Measurements from ENCODE around the gene ZBTB25. TPM values are rescaled to one million over a fixed set of nuclear protein-coding genes. Genes with fewer than 3 reads are reported as not detected.

Gene ZBTB25
- total RNA-seq, 1 experiment from 2014 or later: 19.0 TPM

DNA sequence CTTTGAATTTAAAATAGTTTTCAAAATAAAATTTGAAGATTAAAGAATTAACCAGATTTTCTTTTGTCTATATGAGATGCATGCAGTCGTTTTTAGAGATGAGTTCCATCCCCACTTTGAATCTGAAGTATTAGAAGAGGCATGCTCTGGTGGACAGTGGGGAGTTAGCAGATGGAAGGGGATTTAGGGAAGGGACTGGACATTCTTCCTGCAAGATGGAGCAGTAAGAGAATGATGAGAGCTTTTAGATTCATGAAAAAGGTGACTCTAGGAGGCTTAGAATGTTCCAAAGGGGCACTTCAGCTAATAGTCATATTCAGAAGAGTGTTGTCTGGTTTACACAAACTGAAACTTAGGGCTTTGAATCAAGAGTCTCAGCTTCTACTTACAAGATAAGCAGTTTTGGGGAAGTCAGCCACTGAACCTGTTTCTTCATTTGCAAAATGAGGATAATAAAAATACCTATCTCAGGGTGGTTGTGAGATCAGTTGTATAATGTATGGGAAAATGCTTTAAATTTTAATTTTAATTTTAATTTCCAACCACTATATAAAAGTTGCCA lies 4.7 kb upstream of the ZBTB25 start:
- intact Hi-C loops (cut with micrococcal nuclease): no loop called here
- peaks cover 18 to 50% of the 10 kb centered on the region in 2 experiments; a peak in 3 of 4 replicates for H3K4me1 ChIP-seq (ENCODE audit: control insufficient read depth in 1 of 2, insufficient read depth in 2 of 2, low read length in 2 of 2)
- DNase-seq (ENCODE audit: low read depth, low spot score): no peak
- no peaks in the 10 kb centered on the region for H3K36me3 ChIP-seq (ENCODE audit: control insufficient read depth in 1 of 2, insufficient read depth in 2 of 2, low read length in 2 of 2)
- H3K79me2 ChIP-seq (ENCODE audit: insufficient read depth, low read length): peaks cover 82% of the 10 kb centered on the region
- BruUV-seq (replicated peaks): no TSS peak
- ChIA-PET RAD21 (ENCODE audit: low non-redundant PET in 1 of 2, low total read pairs in 2 of 2, uncharacterized antibody in 2 of 2, unreplicated experiment in 2 of 2) (no interaction called here), POLR2A (no interaction called here), CTCF (no interaction called here)
- ATAC-seq: no peak
- H3K9me3 ChIP-seq (ENCODE audit: control insufficient read depth in 1 of 2, insufficient read depth in 1 of 2, low read depth in 1 of 2, low read length in 2 of 2): no peaks in the 10 kb centered on the region
- H3K9me2 ChIP-seq (ENCODE audit: insufficient read depth): no peaks in the 10 kb centered on the region
- H3K27me3 ChIP-seq (ENCODE audit: insufficient read depth, low read length): no peaks in the 10 kb centered on the region
- 0 out of 2 replicates have a peak, but pooled peaks cover 3% of the 10 kb centered on the region for H4K20me1 ChIP-seq (ENCODE audit: insufficient read depth)
- H3K4me2 ChIP-seq (ENCODE audit: low read length): no peak overlapping the region
- no peak overlapping the region for H3K4me3 ChIP-seq (replicated peaks in 1 of 2; ENCODE audit: low read depth in 1 of 2, low read length in 2 of 2)
- TF ChIP-seq EGR1 (IDR thresholded peaks at IDR 0.05; ENCODE audit: low read depth) (no peak), TCF7L2 (IDR thresholded peaks at IDR 0.05; ENCODE audit: borderline replicate concordance, extremely low read depth, insufficient read depth, insufficient read length) (no peak), SRF (IDR thresholded peaks at IDR 0.05; ENCODE audit: low read depth) (no peak), EZH2 (IDR thresholded peaks at IDR 0.05) (no peak), FOSL1 (IDR thresholded peaks at IDR 0.05; ENCODE audit: low read depth) (no peak), RAD21 (IDR thresholded peaks at IDR 0.05; ENCODE audit: low read depth) (no peak)
- TF ChIP-seq, protein P1, sequence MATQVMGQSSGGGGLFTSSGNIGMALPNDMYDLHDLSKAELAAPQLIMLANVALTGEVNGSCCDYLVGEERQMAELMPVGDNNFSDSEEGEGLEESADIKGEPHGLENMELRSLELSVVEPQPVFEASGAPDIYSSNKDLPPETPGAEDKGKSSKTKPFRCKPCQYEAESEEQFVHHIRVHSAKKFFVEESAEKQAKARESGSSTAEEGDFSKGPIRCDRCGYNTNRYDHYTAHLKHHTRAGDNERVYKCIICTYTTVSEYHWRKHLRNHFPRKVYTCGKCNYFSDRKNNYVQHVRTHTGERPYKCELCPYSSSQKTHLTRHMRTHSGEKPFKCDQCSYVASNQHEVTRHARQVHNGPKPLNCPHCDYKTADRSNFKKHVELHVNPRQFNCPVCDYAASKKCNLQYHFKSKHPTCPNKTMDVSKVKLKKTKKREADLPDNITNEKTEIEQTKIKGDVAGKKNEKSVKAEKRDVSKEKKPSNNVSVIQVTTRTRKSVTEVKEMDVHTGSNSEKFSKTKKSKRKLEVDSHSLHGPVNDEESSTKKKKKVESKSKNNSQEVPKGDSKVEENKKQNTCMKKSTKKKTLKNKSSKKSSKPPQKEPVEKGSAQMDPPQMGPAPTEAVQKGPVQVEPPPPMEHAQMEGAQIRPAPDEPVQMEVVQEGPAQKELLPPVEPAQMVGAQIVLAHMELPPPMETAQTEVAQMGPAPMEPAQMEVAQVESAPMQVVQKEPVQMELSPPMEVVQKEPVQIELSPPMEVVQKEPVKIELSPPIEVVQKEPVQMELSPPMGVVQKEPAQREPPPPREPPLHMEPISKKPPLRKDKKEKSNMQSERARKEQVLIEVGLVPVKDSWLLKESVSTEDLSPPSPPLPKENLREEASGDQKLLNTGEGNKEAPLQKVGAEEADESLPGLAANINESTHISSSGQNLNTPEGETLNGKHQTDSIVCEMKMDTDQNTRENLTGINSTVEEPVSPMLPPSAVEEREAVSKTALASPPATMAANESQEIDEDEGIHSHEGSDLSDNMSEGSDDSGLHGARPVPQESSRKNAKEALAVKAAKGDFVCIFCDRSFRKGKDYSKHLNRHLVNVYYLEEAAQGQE (IDR thresholded peaks at IDR 0.05; ENCODE audit: low read depth): no peak
- TF ChIP-seq, protein P2, sequence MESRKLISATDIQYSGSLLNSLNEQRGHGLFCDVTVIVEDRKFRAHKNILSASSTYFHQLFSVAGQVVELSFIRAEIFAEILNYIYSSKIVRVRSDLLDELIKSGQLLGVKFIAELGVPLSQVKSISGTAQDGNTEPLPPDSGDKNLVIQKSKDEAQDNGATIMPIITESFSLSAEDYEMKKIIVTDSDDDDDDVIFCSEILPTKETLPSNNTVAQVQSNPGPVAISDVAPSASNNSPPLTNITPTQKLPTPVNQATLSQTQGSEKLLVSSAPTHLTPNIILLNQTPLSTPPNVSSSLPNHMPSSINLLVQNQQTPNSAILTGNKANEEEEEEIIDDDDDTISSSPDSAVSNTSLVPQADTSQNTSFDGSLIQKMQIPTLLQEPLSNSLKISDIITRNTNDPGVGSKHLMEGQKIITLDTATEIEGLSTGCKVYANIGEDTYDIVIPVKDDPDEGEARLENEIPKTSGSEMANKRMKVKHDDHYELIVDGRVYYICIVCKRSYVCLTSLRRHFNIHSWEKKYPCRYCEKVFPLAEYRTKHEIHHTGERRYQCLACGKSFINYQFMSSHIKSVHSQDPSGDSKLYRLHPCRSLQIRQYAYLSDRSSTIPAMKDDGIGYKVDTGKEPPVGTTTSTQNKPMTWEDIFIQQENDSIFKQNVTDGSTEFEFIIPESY (IDR thresholded peaks at IDR 0.05; ENCODE audit: extremely low read depth, insufficient replicate concordance, low read length): no peak
- TF ChIP-seq, protein P3, sequence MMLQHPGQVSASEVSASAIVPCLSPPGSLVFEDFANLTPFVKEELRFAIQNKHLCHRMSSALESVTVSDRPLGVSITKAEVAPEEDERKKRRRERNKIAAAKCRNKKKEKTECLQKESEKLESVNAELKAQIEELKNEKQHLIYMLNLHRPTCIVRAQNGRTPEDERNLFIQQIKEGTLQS (IDR thresholded peaks at IDR 0.05): no peak
- H2AFZ ChIP-seq (ENCODE audit: low read depth, low read length, poor library complexity, severe bottlenecking): no peak overlapping the region
- no peak overlapping the region for H3K9ac ChIP-seq (ENCODE audit: low read length)
- H3K27ac ChIP-seq (ENCODE audit: low read depth, low read length): no peak overlapping the region

Data from HCT116 (cell line).